Tibial nerve (tissue), 4 donors: ENCODE measurements around the gene SPEM2. TPM values are rescaled to one million over a fixed set of nuclear protein-coding genes. Genes with fewer than 3 reads are reported as not detected.

Experiments used
- DNase-seq, 2 donors: peaks; one replicate each; pipeline ENCODE4 v3.0.0-alpha.2; 2019; ENCODE audit warnings: low spot score in 2 of 2
- H3K27ac ChIP-seq, 4 donors: fragments of 200-600 bp; sonication (generic) in 3 of 4; one replicate each; pipeline ENCODE4 v1.5.1; 2017 to 2019; ENCODE audit warnings: mild to moderate bottlenecking in 1 of 4
- H3K27me3 ChIP-seq, 2 donors: fragments of 200-600 bp; sonication (generic) in 1 of 2; one replicate each; pipeline versions ENCODE4 v1.5.1 to v1.6.0; 2017 to 2019
- H3K36me3 ChIP-seq, 3 donors: fragments of 200-600 bp; sonication (generic); one replicate each; pipeline ENCODE4 v1.5.1; 2018 to 2019
- H3K4me1 ChIP-seq, 4 donors: fragments of 200-600 bp; sonication (generic) in 3 of 4; one replicate each; pipeline ENCODE4 v1.5.1; 2017 to 2019
- H3K4me3 ChIP-seq, 4 donors: fragments of 200-600 bp; sonication (generic) in 3 of 4; one replicate each; pipeline ENCODE4 v1.5.1; 2017 to 2019; ENCODE audit warnings: mild to moderate bottlenecking in 1 of 4, moderate library complexity in 1 of 4
- H3K9me3 ChIP-seq, 4 donors: fragments of 200-600 bp; sonication (generic) in 3 of 4; one replicate each; pipeline ENCODE4 v1.5.1; 2017 to 2019
- EP300 ChIP-seq, 2 donors: sonication (generic); formaldehyde crosslinking; IDR thresholded peaks; one replicate each; pipeline ENCODE4 v1.6.1; 2017; ENCODE audit warnings: antibody characterized with exemption in 2 of 2, mild to moderate bottlenecking in 1 of 2
- POLR2A ChIP-seq, 2 donors: fragments of 450-650 bp; IDR thresholded peaks; one replicate each; pipeline ENCODE4 v1.6.1; 2017; ENCODE audit warnings: antibody characterized with exemption in 2 of 2, mild to moderate bottlenecking in 2 of 2, moderate library complexity in 2 of 2
- WGBS, 2 donors: methylation state at CpG; one replicate each; pipeline ENCODE4 v1.1.5; 2018; 5-methylcytosine and 5-hydroxymethylcytosine counted together
- total RNA-seq, 4 donors: library from RNA; depleted of rRNA; stranded (reverse); fragments of >200 nt; gene quantifications; one replicate each; pipeline ENCODE4 v1.1.0, GENCODE V29; 2016
- TF ChIP-seq, protein P1 (sequence below), 5 experiments: fragments of 200-600 bp in 3 of 5; fragments of 450-650 bp in 2 of 5; sonication (generic) in 3 of 5; IDR thresholded peaks; one replicate each; pipeline ENCODE4 v1.5.1; 2016 to 2019; ENCODE audit warnings: antibody characterized with exemption in 5 of 5, mild to moderate bottlenecking in 3 of 5, moderate library complexity in 2 of 5

SPEM2 gene
- total RNA-seq, 4 donors from 2014 or later: not detected

DNA sequence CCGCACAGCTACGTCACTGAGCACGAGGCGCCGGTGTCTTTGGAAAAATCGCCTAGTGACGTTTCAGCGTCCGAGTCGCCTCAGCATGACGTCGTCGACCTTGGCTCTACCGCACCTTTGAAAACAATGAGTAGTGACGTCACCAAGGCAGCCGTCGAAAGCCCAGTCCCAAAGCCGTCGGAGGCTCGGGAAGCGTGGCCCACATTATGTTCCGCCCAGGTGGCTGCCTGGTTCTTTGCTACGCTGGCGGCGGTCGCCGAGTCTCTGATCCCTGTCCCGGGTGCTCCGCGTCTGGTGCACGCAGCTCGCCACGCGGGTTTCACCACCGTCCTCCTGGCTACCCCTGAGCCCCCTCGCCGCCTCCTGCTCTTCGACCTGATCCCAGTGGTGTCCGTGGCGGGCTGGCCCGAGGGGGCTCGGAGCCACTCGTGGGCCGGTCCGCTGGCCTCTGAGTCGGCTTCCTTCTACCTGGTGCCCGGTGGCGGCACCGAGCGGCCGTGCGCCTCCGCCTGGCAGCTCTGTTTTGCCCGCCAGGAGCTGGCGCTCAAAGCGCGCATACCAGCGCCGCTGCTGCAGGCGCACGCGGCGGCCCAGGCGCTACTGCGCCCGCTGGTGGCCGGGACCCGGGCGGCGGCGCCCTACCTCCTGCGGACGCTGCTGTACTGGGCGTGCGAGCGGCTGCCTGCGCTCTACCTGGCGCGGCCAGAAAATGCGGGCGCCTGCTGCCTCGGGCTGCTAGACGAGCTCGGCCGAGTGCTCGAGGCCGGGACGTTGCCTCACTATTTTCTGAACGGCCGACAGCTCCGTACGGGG, 11.3 kb downstream of the SPEM2 start:
- Histone ChIP-seq H3K4me3 (peak overlapping the region; percentile 10 to 57 (median 40)), H3K36me3 (no peaks in the 10 kb centered on the region), H3K27me3 (peaks cover 0 to 59% of the 10 kb centered on the region in 2 donors), H3K4me1 (peaks cover 0 to 63% (median 36%) of the 10 kb centered on the region in 4 donors), H3K27ac (peak overlapping the region in 3 of 4 donors; percentile 62 to 72 (median 70)), H3K9me3 (no peaks in the 10 kb centered on the region)
- 5 to 8% methylated on average over 81 to 91 of the region's 92 CpGs for WGBS, 2 donors
- TF ChIP-seq, protein P1, sequence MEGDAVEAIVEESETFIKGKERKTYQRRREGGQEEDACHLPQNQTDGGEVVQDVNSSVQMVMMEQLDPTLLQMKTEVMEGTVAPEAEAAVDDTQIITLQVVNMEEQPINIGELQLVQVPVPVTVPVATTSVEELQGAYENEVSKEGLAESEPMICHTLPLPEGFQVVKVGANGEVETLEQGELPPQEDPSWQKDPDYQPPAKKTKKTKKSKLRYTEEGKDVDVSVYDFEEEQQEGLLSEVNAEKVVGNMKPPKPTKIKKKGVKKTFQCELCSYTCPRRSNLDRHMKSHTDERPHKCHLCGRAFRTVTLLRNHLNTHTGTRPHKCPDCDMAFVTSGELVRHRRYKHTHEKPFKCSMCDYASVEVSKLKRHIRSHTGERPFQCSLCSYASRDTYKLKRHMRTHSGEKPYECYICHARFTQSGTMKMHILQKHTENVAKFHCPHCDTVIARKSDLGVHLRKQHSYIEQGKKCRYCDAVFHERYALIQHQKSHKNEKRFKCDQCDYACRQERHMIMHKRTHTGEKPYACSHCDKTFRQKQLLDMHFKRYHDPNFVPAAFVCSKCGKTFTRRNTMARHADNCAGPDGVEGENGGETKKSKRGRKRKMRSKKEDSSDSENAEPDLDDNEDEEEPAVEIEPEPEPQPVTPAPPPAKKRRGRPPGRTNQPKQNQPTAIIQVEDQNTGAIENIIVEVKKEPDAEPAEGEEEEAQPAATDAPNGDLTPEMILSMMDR (IDR thresholded peaks at IDR 0.05): peak; percentile 85 to 98 (median 92)
- peak in 1 of 2 donors; percentile 63 for TF ChIP-seq EP300 (IDR thresholded peaks at IDR 0.05)
- peak in 1 of 2 donors; percentile 23 for TF ChIP-seq POLR2A (IDR thresholded peaks at IDR 0.05)
- peak in 1 of 2 donors; percentile 38 for DNase-seq

DNA sequence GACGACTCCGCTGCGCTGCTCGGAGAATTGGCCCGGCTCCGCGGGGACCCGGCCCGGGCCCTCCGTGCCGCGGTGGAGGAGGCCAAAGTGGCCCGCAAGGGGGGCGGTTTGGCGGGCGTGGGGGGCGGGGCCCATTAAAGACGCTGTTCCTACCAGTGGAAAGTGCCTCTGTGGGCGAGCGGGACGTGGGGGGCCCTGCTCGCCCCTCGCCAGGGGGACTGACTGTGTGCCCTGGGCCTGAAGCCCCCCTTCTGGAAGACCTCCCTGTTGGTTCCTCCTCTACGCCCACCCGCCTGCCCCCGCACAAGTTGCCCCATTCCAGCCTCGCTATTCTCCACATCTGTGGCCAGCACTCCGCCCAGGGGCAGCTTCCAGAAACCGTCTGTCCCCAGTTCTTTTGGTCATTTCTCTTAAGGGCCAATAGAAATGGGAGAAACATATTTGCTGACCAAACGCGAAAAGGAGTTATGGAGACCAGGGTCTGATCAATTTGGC, 12.0 kb downstream of the SPEM2 start:
- Histone ChIP-seq H3K27me3 (peaks cover 0 to 64% of the 10 kb centered on the region in 2 donors), H3K9me3 (no peaks in the 10 kb centered on the region), H3K27ac (peak overlapping the region in 3 of 4 donors; percentile 62 to 72 (median 70)), H3K36me3 (no peaks in the 10 kb centered on the region), H3K4me3 (peak overlapping the region; percentile 10 to 51 (median 26)), H3K4me1 (peaks cover 0 to 63% (median 36%) of the 10 kb centered on the region in 4 donors)
- DNase-seq: no peak
- TF ChIP-seq, protein P1 (IDR thresholded peaks at IDR 0.05): no peak
- TF ChIP-seq EP300 (IDR thresholded peaks at IDR 0.05) (no peak), POLR2A (IDR thresholded peaks at IDR 0.05) (no peak)
- 25 to 35% methylated on average over 20 to 24 of the region's 31 CpGs for WGBS, 2 donors

DNA sequence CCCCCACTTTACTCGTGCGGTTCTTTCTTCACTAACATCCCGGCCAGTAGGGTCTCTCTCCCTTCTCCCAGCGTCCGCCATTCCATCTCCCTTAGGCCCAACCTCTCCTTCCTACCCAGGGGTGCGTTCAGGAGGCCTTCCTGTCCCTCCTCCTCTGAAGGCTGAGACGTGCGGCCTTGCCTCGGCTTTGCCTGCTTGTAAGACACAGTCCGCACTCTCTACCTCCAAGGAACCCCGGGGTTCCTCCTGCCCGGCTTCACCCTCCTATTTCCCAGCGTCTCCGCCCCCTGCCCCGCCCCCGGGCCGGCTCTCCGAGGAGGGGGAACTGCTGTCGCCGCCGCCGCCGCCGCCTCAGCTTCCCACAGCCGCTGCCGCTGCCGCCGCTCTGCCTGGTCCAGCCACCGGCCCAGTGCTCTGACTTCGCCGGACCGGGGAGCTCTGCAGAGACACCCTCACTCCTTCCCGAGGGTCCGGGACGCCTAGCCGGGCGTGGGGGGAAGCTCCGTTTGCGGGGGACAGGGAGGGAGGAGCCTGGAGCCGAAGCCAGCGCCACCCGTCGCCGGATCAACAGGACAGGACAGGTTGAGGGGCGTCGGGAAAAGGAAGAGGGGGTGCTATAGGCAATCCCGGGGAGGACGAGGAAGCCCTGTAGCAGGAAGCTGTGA, 12.7 kb downstream of the SPEM2 start:
- WGBS, 2 donors: 14 to 15% methylated on average over 27 to 44 of the region's 48 CpGs
- peaks cover 0 to 68% of the 10 kb centered on the region in 2 donors for H3K27me3 ChIP-seq
- no peaks in the 10 kb centered on the region for H3K36me3 ChIP-seq
- no peak for TF ChIP-seq EP300 (IDR thresholded peaks at IDR 0.05)
- TF ChIP-seq POLR2A (IDR thresholded peaks at IDR 0.05): no peak
- TF ChIP-seq, protein P1 (IDR thresholded peaks at IDR 0.05): no peak
- no peaks in the 10 kb centered on the region for H3K9me3 ChIP-seq
- DNase-seq: peak in 1 of 2 donors; percentile 50
- peak overlapping the region in 1 of 4 donors; percentile 70 for H3K27ac ChIP-seq
- peak overlapping the region; percentile 8 to 51 (median 20) for H3K4me3 ChIP-seq
- peaks cover 0 to 63% (median 36%) of the 10 kb centered on the region in 4 donors for H3K4me1 ChIP-seq

DNA sequence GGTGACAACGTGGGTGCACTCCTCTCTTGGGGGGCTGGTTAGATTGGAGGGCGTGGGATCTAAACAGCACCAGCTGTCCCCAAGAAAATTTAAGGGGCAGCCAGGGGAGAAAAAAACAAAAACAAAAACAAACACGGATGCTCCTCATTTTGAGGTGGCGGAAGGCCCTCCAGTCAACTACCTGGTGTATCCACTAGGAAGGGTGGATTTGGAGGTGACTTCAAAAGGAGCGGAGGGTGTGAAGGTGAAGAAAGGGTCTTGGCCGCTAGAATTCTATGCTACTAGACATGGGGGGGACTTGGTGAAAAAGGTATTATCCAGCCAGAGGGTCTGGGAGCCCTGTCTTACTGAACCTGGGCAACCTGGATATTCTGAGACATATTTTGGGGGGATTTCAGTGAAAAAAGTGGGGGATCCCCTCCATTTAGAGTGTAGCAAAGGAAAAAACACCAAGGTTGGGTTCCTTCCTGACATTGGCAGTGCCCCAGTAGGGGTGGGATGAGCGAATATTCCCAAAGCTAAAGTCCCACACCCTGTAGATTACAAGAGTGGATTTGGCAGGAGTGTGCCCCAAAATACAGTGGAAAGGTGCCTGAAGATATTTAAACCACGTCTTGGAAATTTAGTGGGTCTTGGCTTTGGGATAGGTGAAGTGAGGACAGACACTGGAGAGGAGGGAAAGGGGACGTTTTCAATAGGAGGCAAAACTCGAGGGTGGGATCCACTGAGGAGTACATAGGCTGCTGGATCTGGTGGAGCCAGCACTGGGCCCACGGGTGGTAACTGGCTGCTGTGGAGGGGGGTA, 13.4 kb downstream of the SPEM2 start:
- peaks cover 0 to 68% of the 10 kb centered on the region in 2 donors for H3K27me3 ChIP-seq
- no peaks in the 10 kb centered on the region for H3K9me3 ChIP-seq
- H3K36me3 ChIP-seq: no peaks in the 10 kb centered on the region
- H3K4me3 ChIP-seq: peak overlapping the region in 3 of 4 donors; percentile 19 to 51 (median 21)
- H3K4me1 ChIP-seq: peaks cover 0 to 63% (median 36%) of the 10 kb centered on the region in 4 donors
- no peak for DNase-seq
- peak overlapping the region in 1 of 4 donors; percentile 70 for H3K27ac ChIP-seq
- TF ChIP-seq, protein P1 (IDR thresholded peaks at IDR 0.05): no peak
- TF ChIP-seq EP300 (IDR thresholded peaks at IDR 0.05): no peak
- TF ChIP-seq POLR2A (IDR thresholded peaks at IDR 0.05): no peak
- 43 to 51% methylated on average over 11 of the region's 11 CpGs for WGBS, 2 donors
